Inferior parietal cortex (tissue), 1 donor: ENCODE measurements around the gene PAX5.

Experiments
- DNase-seq: peaks from one replicate; pipeline ENCODE4 v3.0.0-alpha.2; 2016; ENCODE audit errors: extremely low spot score

Gene PAX5

DNA sequence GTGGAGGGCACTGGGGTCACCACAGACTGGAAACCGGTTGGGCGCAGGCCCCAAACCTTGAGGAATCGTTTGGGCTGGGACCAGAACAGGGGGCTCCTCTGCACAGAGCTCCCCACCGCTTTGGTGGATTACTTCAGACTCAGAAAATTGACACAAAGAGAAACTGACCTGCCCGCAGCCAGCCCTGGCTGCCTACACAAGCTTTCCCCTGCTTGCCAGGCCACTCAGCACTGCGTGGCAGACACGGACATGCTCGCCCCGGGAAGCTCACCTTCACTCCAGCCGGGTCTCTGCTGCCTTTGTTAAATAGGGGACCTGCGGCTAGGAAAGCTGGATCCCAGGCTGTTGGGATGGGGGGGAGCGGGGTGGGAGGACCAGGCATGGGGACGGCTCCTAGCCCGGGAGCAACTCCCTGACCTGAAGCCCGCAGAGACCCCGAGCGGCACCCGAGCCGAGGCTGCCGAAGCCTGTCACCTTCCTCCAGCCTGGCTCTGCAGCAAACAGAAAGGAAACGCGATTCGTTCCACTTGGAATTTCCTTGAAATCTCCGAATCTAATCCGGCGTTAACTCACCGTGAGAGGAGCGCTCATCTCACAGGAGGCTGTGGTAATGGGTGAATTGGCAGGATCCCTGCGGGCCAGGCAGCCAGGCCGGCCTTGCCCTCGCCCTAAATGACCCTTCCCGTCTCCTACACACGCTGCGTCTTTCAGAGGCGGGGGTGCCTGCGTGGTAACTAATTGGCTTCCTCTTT is 8.8 kb downstream of the PAX5 start:
- no peak for DNase-seq

DNA sequence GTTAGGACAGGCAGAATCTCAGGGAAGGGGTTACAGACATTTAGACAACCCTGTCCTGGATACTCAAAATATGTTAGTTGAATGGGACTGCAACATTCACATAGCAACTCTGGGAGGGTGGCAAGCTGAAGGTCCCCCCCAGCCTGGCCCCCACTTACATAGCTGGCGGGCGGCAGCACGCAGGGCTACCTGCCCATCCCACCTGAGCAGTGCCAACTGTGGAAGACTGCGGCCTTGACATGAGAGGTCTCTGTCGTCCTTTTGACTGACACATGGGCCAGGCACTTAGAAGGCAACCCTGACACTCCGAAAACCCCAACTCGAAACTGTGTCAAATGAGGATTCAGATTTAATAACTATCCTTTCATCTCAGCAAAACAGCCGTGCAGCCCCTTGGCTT is 16.5 kb downstream of the PAX5 start:
- no peak for DNase-seq

DNA sequence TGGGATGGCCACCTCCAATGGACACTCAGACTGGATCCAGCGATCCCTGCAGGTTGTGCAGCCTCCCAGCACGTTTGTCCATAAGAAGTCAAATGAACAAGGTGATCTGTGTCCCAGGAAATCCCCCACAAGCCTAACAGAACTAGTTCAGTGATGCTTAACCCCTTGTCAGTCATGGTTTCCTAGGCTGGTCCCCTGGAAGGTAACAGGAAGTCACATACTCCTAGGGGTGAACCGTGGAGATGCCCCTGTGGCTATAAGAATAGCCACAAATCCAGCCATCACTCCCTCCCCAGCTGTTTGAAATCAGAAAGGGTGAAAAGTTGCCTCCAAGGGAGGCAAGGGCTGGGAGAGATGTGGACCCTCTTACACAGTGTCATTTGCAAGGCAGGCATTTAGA is 22.5 kb downstream of the PAX5 start:
- no peak for DNase-seq

DNA sequence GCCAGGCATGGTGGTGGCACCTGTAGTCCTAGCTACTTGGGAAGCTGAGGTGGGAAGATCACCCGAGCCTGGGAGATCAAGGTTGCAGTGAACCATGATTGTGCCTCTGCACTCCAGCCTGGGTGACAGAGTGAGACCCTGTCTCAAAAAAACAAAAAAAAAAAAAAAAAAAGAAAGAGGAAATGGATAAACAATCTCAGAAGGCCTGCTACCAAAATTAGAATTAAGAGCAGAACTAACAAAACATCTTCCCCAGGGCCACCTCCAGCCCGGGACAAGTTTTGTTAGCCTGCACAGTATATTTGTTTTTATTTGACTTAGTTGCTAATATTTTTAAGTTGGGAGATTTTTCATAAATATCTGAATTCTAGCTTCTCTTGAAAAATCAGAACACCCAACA is 23.1 kb downstream of the PAX5 start:
- no peak for DNase-seq

DNA sequence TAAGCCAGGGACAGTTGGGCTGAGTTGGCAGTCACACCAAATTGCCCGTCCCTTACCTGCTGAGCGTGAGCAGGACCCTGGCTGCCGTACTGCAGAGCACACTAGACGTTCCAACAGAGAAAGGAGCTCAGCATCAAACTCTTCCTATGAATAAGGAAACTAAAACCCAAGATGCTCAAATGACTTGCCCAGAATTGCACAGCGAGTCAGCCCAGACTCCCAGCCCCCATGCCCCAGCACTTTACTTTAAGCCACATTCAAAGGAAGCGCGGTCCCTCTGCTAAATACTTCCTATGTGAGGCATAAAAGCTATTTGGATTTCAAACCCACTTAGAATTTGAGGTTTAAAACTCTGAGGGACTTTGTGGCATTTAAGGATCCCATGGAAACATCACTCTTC is 23.9 kb downstream of the PAX5 start:
- no peak for DNase-seq

DNA sequence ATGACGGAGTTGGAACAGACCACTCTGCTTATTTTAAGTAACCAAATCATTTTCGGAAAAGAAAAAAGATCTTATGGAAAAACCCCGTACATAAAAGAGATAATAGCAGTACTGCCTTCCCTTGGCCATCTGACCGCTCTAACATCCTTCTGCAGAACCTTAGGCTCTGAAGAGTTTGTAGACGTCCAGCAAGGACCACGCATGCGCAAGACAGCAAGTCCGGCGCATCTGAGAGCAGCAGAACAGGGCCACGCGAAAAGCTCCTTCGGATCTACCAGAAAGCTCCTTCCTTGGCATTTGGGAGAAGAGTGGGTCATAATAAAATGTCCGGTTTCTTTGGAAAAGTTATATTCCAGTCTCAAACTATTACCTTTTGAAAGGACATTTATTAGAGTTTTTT is 26.8 kb downstream of the PAX5 start:
- DNase-seq: no peak

DNA sequence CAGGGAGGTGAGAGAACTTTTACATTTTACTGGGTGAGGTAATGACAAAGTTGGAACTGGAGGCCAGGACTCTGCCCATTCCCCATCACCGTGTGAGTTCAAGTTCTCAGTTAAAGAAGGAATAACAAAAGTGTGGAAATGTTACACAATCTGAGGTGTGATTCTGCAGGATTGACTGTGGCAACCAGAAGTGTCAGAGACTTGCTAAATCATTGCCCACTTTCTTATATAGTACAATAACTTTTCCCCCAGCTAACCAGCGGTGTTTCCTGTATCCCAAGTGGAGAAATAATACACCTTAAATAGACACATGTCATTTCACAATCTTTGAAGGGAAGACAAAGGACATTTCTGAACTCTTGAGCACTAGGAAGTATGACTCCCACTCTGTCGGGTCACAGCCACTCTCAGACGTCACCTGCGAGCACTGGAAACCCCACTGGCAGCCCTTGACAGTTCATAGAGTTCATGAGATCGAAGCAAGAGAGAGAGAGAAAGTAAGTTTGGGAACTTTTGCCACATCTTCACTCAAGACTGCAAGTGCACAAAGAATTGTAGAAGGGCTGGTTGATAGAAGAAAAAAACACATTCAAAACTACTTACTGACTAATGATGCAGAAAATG is 28.4 kb downstream of the PAX5 start:
- DNase-seq: no peak

DNA sequence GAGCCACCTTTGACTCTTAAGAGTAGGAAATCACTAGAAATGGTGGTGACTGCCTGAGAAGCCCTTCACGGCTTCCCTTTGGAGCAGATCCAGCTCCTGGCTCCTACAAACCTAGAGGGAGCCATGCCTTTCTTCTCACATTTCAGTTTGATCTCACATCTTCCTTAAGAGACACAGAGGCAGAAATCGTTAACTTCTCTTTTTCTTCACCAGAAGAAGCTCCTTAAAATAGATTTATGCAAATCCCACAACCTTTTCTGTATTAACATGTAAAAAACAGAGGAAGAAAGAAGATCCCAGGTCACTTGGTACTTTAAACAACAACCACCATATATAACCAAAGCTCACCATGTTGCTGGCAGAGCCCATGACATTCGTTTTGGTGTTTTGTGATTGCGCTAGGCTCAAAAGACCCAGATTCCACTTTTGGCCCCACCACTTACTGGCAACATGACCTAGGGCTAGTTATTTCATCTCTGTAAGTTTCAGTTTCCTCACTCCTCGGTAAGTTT is 29.6 kb downstream of the PAX5 start:
- DNase-seq: no peak

DNA sequence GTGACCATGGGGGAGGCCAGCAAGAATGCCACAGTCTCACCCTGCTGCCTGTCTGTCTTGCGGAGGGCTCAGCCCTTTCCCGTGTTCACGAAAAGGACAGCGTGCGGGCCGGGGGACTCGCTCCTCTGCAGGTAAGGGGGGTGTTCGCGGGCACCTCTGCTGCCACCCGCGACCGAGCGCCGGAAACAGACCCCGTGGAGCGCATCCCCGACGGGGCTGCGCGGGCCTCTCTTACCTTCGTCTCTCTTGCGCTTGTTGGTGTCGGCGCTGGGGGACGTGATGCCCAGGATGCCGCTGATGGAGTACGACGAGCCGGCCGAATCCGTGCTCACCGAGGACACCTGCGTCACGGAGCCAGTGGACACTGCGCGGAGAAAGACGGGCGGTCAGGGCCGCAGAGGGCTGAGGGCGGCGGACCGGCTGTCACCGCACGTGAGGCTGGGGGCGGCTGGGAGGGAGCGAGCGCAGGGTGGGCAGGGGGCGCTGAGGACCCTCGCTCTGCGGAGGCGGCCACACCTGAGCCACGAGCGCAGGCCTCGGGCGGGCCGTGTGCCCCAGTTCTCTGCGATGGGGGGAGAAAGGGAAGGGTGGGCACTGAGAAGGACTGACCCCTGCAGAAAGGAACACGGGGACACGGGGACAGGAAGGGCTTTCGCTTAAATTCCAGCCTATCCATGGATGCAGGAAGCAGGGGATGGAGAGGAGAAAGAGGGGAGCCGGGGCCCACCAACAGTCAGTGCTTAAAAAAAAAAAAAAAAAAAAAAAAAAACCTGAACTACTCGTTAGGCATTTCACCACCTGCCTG is 31.5 kb downstream of the PAX5 start:
- no peak for DNase-seq

DNA sequence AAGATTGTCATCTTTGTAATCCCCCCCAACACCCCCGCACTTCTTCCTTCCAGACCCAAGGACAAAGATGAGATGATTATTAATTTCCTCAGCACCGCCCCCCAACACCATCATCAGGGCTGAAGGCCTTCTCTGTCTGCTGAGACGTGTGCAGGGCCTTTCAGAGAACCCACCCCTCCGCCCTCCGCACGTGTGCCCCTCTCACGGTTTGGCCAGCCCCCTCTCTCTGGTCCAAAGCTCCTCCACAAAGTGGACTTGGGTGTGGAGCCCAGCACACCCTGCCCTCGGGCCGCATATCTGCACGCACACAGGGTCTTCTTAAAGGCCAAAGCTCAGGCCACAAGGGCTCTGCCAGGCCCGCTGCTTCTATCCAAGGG is 32.0 kb downstream of the PAX5 start:
- no peak for DNase-seq

DNA sequence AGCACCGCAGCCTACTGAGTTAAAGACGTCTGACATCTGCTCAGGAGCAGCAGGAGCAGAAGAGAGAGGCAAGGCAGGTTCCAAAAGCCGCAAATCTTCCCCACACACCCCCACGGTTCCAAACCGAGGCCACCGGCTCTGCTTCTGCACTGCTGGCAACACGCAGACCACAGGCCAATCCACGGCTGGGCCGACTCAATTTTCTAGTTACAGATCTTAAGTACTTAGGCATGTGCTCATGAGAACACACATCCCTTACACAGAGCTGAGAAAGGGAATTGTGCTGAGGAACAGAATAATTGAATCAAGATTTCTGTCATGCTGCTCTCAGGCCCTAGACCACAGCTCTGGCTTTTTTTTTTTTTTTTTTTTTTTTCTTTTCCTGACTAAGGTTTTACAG is 32.6 kb downstream of the PAX5 start:
- DNase-seq: no peak

DNA sequence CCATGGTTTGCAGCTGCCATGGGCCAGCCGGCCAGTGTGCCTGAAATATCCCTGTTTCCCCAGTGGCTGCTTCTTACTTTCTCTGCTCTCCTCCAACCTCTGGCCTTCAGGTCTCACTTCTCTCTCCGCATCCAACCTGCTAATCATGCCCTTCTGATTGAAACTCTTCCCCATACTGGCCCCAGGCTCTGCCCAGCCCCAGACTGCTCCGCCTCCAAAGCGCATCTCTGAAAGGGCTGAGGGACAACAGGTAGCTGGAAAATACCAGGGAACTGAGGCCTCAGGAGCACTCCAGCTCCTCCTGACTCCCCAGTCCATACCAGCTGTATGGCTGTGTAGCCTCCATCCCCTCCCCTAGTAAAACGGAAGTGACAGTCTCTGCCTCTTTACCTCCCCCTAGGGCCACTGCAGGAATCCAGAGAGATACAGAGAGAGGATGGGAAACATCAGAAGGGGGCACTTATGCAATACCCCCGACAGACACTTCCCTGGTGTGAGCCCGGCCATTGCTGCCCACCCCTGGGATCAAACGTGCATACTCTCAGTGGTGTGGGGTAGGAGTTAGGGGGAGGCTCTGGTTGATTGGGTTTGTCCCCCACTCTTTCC is 34.2 kb downstream of the PAX5 start:
- no peak for DNase-seq

DNA sequence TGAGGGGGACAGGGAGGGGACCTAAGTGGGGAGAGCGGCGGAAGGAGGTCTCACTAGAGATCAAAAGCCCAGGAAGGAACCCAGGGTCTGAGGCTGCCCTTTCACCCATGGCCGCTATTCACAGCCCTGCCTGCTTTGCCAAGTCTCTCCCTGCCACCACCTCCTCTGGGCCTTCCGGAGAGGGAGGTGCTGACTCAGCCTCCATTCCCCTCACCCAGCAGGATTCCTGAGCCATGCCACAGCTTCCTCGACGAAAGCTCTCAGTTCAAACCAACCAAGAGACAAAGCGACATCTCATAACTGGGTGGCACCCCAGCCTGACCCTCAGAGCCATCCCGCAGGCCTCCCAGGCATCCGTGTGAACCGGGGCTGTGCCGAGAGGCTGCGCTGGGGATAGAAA is 36.7 kb downstream of the PAX5 start:
- no peak for DNase-seq

DNA sequence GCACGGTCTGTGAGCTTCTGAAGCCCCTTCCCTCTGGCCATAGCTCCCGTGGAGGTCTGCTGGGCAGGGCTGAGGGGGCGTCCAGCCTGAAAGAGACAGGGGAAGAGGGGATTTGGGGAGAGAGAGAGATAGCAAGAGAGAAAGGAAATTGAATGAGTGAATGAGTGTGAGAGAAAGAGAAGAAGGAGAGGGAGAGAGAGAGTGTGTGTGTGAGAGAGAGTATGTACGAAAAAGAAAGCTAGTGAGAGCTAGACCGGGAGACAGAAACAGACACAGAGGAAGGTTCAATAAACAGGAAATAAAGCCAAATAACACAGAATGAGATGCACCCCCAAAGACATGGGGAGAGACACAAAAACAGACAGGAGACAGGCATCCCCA is 37.4 kb downstream of the PAX5 start:
- no peak for DNase-seq

DNA sequence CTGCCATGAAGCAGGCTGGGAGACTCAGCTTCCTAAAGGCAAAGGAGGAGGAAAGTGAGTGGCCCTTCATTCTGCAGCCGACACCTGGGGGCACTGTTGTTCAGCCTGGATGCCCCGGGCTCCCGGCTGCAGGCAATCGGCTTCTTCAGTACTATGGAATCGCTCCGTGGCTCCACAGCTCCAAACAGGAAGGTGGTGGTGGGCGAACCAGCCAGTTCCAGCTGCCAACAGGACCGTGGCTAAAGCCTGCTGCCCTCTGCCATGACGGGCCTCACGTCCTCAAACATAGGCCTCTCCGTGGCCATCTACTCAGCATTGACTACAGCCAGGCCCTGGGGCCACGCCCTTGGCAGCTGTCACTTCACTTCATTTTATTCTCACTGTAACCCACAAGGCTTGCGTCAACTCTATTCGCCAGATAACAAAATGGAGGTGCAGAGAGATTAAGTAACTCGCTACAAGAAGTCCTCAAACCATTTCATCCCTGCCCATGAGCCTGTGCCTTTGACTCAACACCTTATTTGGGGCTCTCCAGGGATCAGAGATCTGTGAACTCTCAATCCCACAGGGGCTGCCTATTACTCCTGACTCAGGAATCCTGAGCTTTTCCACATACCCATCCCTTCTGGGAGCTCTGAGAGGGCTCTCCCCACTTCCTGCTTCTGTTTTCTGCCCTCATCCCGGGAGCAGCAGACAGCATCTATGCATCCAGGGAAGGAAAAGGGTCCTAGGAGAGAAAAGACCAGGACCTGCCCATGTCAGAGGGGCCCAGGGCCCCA is 38.0 kb downstream of the PAX5 start:
- DNase-seq: peak; percentile 8

DNA sequence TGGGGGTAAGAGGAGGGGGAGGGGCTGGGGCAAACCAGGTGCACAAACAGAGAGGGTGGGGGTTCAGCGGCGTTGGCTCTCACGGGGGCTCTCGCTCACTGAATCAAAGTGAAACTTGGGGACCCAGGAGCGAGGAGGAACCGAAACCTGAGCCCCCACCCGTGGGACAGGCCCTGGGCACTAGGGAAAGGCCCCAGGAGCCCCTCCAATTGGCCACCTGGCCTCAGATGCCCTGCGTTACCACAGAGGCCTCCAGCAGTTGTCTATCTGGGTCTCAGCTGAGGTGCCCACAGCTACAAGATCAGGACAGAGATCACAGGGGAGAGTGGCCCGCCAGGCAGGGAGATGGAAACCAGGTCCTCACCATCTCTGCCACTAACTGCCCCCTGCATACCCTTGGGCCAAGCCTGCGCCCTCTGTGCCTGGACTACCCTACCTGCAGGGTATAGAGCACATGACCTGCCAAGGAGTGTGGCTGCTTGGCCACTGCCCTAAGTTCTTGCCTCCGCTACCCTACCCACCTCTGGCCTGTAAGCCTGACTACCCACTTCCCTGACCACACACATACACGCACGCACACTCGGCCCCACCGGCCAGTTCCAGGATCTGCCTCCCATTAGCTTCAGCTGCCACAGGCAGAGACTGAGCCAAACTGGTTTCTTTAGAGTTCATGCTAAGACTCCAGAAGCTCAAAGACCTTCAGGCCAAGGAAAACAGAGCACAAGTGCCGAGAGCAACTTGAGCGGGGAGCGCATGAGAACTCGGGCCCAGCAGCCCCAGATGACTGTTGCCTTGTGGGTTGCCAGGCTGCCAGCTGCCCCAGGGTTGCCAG is 39.9 kb downstream of the PAX5 start:
- DNase-seq: no peak

DNA sequence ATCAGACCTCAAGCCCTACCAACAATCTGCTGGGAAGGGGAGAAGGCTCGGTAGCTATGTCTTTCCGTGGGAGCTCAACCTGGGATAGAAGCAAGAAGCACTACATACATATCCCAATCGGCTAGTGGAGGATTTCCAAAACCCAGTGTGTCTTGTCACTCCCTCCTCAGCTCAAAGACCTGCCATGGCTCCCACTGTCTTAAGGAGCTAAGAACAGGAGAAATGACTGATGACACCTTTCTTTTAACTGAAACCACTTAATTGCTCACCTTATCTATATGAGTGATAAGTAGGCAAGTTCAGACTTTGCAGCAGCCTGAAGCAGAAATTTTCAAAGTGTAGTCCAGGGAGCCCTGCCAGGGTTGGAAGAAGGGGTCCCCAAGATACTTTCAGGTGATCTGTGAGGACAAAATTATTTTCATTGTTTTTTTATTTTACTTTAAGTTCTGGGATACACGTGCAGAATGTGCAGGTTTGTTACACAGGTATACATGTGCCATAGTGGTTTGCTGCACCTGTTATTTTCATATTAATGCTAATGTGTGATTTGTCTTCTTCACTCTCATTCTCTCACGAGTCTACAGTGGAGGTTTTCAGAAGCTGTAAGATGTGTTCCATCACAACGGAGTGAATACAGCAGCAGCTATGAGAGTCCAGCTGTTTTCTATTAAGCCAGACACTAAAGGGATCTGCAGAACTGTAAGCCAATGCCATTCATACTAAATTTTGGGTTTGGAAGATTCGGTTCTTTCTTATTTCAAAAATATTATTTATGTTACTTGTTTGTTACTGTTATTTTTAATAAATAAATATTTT is 41.4 kb downstream of the PAX5 start:
- no peak for DNase-seq

DNA sequence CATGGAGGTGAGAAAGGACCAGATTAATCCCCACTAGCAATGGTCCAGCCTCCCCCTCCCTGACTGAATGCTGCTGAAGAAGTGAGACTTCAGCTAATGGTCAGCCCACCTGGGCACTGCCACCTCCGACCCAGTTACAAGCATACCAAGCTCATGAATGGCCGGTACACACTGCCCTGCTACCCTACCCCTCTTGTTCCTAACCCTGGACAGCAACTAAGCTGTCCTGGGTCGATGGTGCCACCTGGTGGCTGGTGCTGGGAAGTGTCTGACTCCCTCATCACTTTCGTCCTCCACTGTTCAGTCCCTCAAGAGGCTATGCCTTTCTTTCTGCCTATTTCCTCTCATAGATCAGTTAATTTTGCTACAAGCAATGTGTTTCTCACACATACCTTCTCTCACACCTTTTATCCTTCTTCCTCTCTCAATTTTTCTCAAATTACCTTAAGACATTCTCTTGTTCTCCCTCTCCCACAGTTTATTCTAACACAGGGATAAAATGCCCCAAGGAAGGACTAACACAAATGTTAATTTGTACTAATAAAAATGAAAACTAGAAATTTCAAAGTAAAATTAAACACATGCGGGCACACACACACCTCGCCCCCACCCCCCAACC is 42.4 kb downstream of the PAX5 start:
- DNase-seq: no peak

DNA sequence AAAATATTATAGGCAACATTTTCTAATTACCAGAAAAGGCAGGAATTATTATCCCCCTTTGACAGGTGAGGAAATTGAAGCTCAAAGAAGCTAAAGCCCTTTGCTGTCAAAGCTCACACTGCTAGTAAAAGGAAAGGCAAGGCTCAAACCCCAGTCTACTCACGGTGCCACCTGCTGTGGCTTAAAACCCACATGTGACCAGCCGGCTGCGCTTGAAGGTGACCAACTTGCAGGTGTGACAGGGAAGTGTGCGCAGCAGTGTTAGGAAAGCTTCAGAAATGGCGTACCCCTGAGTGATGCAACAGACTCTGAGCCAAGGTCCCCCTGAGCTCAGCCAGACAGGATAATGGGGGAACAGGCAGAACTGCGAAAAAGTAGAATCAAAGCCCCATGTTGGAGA is 45.2 kb downstream of the PAX5 start:
- no peak for DNase-seq
